NCI-H345 treated with DMSO at 0.1 percent for 48 hours (cell line): ENCODE measurements around the gene HTR6.
"Not testable (repeated sequence)": the region's sequence is repeated elsewhere in the genome, so short reads cannot be mapped to it uniquely, and the experiment has no call there.

Experiments
- DNase-seq: peaks from one replicate; lab custom pipeline; 2025; ENCODE audit not compliant: unreplicated experiment; lab: John Stamatoyannopoulos, UW

The HTR6 gene

DNA sequence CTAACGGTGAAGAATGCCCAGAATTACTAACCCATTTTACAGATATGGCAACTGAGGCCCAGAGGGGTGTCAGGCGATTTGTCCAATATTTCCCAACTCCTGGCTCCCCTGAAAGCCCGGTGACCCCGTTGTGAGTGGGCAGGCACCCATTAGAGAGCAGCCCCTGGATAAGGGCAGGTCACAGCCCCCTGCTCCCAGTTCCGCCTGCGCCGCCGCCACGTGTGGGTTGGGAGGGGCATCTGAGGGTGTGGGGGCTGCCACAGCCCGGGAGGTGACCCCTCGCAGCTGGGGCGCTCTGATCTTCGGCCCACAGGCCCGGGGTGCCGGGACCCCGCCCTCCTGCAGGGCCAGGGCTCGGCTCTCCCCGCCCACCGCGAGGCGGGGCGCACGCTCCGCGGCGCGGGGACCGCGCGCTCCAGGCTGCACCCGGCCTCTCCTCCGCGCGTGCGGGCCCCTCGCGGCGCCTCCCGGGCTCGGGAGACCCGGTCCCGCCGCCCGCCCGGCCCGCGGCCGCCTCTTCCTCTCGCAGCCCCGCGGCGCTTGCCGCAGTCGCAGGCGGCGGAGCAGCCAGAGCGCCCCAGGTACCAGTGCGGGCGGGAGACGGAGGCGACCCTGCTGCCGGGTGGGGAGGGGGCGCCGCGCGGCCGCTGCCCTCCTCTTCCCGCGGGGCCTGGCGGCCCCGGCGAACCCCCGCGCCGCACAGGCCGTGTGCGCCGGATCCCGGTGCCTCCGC is at the start of gene HTR6:
Gene HTR6, plus strand, starts transcription at position 423 of the 733 bp plus-strand sequence. CDS start 879 bp downstream, outside the sequence.
- no peak for DNase-seq

- no peak for DNase-seq
Observed at GRCh38 chr1:19615438-19615837, 49.2 kb upstream of the HTR6 start.

DNA sequence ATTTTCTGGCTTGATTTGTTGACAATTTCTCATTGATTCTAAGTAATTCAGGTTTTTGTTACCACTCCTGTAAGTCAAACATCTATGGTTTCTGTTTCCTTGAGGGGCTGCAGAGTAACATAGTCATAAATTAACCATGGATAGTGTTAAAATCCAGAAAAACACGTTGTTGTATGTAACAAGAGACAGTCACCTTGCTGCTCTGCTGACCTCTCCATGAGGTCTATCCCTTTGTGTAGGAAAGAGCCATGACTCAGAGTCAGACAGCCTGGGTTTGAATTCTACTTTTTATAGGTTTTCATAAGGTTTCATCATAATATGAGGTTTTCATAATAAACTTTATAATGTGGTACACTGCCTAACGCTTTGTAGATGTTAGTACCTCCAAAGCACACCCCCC is 48.2 kb upstream of the HTR6 start:
- no peak for DNase-seq

- no peak for DNase-seq
Observed at GRCh38 chr1:19617376-19617775, 47.3 kb upstream of the HTR6 start.

GRCh38 chr1:19618428-19618827 is 46.2 kb upstream of the HTR6 start:
- DNase-seq: no peak

DNA sequence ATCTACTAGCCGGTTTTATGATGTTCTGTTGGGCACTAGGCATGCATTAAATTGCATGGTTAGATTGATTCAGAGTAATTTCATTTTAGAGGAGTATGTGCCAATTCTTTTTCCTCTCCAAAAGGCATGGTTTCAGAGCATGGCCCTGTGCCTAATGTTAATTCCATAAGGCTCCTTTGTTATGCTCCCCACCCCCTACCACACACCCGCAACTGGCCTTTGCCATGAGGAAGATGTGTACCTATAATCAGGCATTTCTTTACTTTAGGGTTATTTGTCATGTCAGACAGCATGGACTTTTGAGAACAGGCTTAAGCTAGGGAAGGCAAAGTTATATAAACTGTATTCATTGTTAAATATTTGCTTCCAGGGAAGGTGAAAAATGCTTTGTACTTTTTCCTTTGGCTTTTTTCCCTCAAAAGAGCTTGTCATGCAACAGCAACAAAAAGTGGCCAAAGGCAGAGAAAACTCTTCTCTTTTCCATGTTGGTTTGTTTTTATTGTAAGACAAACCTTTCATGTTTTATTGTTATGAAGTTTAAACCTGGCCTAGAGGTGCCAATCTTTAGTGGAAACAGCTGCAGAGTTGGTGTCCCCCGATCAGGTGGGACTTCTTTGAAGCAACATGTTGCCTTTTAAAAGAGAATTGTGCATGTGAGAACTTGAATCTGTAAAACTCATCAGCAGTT is 44.8 kb upstream of the HTR6 start:
- no peak for DNase-seq

- no peak for DNase-seq
Observed at GRCh38 chr1:19620786-19621185, 43.9 kb upstream of the HTR6 start.

DNA sequence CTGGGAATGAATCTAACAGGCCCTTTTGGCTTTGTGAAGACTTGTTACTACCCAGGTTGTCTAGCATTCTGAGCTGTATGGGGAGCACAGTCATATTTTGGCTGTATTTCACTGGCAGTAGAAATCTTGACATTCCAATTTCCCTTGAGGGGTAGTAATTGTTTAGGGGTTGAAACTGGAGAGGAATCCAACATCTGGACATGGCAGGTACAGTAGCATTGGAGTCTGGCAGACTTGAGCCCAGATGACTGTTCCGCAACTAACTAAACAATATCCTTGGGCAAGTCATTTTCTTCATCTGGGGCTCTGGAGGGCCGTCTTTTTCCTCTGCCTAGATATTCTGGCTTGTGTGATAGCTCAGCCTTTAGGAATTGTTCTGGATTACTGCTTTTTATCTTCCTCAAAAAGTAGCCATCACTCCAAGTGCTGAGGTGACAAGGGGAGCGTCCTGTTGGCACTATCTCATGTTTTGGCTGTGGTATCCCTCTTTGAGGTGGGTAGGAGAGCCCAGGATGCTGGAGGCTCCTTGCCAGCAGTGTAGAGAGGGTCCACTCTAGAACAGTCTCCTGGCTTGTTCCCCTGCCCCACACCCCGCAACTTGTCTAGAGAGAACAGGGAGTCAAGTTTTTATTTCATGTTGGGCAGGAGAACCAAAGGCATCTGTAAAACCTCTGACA is 43.3 kb upstream of the HTR6 start:
- no peak for DNase-seq

DNA sequence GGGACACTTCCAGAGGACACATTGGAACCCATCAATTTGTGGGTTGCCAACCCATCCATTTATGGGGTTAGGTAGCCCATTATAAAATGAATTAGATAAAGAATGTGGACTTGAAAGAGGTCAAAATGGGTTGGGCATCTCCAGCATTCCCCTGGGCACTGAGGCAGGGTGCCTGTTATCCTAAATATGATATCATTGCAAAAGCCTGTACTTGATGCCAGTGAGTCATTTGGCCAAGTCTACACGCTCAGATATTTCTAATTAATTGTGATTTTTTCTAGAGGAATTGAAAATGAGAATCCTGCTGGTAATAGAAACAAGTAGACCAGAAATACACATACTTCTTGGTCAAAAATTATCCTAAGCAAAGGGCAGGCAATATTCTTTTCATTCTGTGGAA is 42.5 kb upstream of the HTR6 start:
- DNase-seq: no peak

DNA sequence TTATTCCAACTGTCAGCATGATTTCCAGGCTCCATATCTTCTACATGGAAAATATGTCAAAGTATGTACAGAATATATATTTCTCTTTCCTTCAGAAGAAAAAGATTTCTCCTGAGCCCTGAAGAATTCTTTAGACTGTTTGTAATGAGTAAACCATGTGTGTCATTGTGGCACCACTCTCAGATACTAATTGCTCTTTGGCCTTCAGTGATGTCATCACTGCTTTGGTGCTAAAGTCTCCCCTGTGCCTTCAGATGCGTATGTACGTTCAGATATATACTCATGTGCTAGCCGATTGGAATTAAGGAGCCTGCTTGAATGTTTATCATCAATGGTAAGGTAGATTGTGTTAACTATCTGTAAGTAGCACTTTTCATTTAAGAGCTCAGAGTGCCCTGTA is 41.2 kb upstream of the HTR6 start:
- no peak for DNase-seq

- no peak for DNase-seq
Observed at GRCh38 chr1:19625291-19625937, 39.3 kb upstream of the HTR6 start.

DNA sequence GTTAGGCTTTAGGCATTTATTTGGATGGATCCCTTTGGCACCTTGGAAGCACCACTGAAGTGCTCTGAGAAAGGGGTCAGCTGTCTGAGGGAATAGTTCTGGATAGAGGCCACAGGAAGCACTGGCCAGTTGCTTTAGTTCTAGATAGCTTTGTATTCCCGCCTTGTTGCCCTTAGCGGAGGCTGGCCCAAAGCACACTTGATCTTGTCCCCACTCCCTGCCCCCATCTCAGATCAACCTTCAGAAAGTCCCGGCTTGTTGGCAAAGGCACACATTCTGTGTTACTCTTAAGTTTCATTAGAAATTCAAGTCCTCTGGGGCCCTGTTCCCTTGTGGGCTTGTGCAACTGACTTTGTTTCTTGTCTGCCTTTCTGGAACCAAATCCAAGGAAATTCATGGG is 35.8 kb upstream of the HTR6 start:
- DNase-seq: no peak

DNA sequence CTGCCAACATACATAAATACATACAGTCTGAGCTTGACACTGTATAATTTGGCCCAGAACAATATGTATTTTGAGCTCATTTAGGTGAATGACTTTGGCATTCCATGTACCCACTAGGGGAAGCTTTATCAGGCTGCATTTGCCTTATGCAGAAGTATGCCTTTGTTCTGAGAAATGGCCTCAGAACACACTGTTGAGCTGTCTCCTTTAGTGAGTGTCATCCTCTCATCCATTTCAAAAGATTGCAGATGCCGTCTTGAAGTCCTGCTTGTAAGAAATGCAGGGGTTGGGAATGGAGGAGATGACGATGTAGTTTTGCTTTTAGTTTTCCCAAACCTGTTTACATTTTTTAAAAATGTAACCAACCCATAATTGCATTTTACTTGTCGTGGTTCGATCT is 35.3 kb upstream of the HTR6 start:
- no peak for DNase-seq

DNA sequence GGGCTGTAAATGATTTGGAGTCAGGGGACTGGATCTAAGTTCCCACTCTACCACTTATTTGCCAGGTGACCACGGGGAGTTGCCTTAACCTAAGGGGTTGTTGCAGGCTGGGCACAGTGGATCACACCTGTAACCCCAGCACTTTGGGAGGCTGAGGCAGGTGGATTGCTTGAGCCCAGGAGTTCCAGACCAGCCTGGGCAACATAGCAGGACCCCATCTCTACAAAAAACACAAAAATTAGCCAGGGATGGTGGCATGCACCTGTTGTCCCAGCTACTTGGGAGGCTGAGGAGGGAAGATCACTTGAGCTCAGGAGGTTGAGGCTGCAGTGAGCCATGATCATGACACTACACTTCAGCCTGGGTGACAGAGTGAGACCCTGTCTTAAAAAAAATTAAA is 34.5 kb upstream of the HTR6 start:
- not testable (repeated sequence) for DNase-seq

- no peak for DNase-seq
Observed at GRCh38 chr1:19630720-19631395, 33.8 kb upstream of the HTR6 start.

DNA sequence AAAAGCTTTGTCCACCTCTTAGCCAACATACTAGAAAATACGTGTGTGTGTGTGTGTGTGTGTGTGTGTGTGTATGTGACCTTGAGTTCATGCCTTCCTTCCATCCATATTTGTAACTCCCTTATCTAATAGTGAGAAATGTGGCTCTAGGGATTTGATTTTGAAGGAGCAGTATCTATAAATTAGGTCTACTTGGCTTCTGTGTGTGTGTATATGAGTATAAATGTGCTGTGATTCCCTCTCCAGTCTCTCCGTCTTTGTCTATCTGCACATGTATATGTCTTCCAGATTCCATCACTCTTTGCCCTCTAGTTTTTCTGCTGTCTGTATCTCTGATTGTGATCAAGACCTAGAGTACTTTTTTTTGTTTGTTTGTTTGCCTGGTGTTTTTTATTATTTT is 32.5 kb upstream of the HTR6 start:
- no peak for DNase-seq

- DNase-seq: no peak
Observed at GRCh38 chr1:19633106-19633505, 31.6 kb upstream of the HTR6 start.

DNA sequence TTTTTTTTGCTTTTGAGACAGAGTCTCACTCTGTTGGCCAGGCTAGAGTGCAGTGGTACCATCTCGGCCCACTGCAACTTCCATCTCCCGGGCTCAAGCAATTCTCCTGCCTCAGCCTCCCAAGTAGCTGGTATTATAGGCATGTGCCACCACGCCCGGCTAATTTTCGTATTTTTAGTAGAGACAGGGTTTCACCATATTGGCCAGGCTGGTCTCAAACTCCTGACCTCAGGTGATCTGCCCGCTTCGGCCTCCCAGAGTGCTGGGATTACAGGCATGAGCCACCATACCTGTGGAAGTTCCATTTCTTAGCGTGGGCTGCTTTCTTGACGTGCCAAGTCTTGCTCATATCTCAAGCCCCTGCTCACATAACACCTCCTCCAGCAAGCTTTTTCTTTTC is 29.6 kb upstream of the HTR6 start:
- not testable (repeated sequence) for DNase-seq

GRCh38 chr1:19635646-19636045 is 29.0 kb upstream of the HTR6 start:
- DNase-seq: no peak

DNA sequence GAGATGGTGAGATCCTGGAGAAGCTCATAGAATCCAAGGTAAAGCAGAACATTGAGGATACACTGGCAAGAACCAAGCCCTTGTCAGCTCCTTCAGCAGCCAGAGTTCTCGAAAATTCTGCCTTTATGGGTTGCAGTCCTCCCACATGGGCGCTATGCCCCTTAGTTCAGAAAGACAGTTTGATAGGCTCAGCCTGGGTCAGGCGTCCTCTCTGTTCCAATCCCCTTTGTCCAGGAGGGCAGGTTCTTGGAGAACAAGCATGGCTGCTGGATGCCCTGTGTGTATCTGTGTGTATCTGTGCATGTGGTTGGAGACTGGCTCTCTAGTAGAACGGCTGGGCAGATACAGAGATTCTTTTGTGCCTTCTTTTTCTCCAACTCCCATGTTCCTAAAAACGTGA is 28.6 kb upstream of the HTR6 start:
- no peak for DNase-seq

- DNase-seq: not testable (repeated sequence)
Observed at GRCh38 chr1:19636749-19637148, 27.9 kb upstream of the HTR6 start.
